Type B pancreatic cell (in vitro differentiated cells): ENCODE data around the gene SNAP47. TPM values are rescaled to one million over a fixed set of nuclear protein-coding genes. Genes with fewer than 3 reads are reported as not detected.

Experiments
- DNase-seq: peaks from one replicate; pipeline ENCODE4 v3.0.0; 2021; ENCODE audit warnings: mixed read lengths; ENCODE audit not compliant: unreplicated experiment; ENCODE audit errors: extremely low spot score
- H3K27ac Mint-ChIP-seq: 2 replicates; pipeline ENCODE4 v1.8.0; 2021; ENCODE audit warnings: mild to moderate bottlenecking, mixed read lengths
- H3K27me3 Mint-ChIP-seq: 2 replicates; pipeline ENCODE4 v1.8.0; 2021; ENCODE audit warnings: mixed read lengths
- H3K36me3 Mint-ChIP-seq: 2 replicates; pipeline ENCODE4 v1.8.0; 2021; ENCODE audit warnings: mixed read lengths
- H3K4me1 Mint-ChIP-seq: one replicate; pipeline ENCODE4 v1.8.0; 2021; ENCODE audit warnings: mixed read lengths; ENCODE audit not compliant: unreplicated experiment
- H3K4me3 Mint-ChIP-seq: 2 replicates; pipeline ENCODE4 v1.8.0; 2021; ENCODE audit warnings: mild to moderate bottlenecking, mixed read lengths
- H3K9me3 Mint-ChIP-seq: 2 replicates; pipeline ENCODE4 v1.8.0; 2021; ENCODE audit warnings: mixed read lengths
- CTCF ChIP-seq: fragments of 200-600 bp; sonication (generic); conservative IDR thresholded peaks from 2 replicates; pipeline ENCODE4 v1.5.0; 2021; ENCODE audit warnings: antibody characterized with exemption, mild to moderate bottlenecking
- total RNA-seq: library from RNA; stranded (reverse); gene quantifications from 2 replicates; pipeline ENCODE4 v1.2.1, GENCODE V29; 2021; ENCODE audit warnings: low replicate concordance

SNAP47 gene
- total RNA-seq, 1 donor from 2014 or later, result 46.2 TPM

GRCh38 chr1:227790034-227790400 lies 54.8 kb downstream of the SNAP47 start:
- no peak for DNase-seq
- Mint-ChIP-seq H3K9me3 (no peaks in the 10 kb centered on the region), H3K27ac (peak overlapping the region; percentile 56), H3K27me3 (peaks cover 7% of the 10 kb centered on the region), H3K4me1 (peaks cover 12% of the 10 kb centered on the region), H3K4me3 (no peak overlapping the region), H3K36me3 (no peaks in the 10 kb centered on the region)
- no peak for TF ChIP-seq CTCF

GRCh38 chr1:227790868-227791267 lies 55.6 kb downstream of the SNAP47 start:
- Mint-ChIP-seq H3K9me3 (no peaks in the 10 kb centered on the region), H3K36me3 (no peaks in the 10 kb centered on the region), H3K4me3 (no peak overlapping the region), H3K27me3 (peaks cover 7% of the 10 kb centered on the region), H3K4me1 (peaks cover 12% of the 10 kb centered on the region), H3K27ac (peak overlapping the region; percentile 70)
- no peak for DNase-seq
- no peak for TF ChIP-seq CTCF

- DNase-seq, result no peak
- peaks cover 3% of the 10 kb centered on the region for H3K27me3 Mint-ChIP-seq
- H3K36me3 Mint-ChIP-seq, result no peaks in the 10 kb centered on the region
- H3K9me3 Mint-ChIP-seq, result no peaks in the 10 kb centered on the region
- TF ChIP-seq CTCF, result no peak
- H3K4me1 Mint-ChIP-seq, result peaks cover 12% of the 10 kb centered on the region
- H3K27ac Mint-ChIP-seq, result no peak overlapping the region
- peak overlapping the region; percentile 5 for H3K4me3 Mint-ChIP-seq
These were observed 56.3 kb downstream of the SNAP47 start for GRCh38 chr1:227791425-227792143.

GRCh38 chr1:227792216-227793078 lies 57.2 kb downstream of the SNAP47 start:
- Mint-ChIP-seq H3K4me3 (no peak overlapping the region), H3K36me3 (no peaks in the 10 kb centered on the region), H3K27me3 (no peaks in the 10 kb centered on the region), H3K4me1 (peaks cover 12% of the 10 kb centered on the region), H3K9me3 (no peaks in the 10 kb centered on the region), H3K27ac (no peak overlapping the region)
- TF ChIP-seq CTCF, result peak; percentile 16
- DNase-seq, result peak; percentile 60

- Mint-ChIP-seq H3K9me3 (no peaks in the 10 kb centered on the region), H3K36me3 (no peaks in the 10 kb centered on the region), H3K4me3 (no peak overlapping the region), H3K27ac (no peak overlapping the region), H3K27me3 (peaks cover under 1% of the 10 kb centered on the region), H3K4me1 (peaks cover 12% of the 10 kb centered on the region)
- no peak for TF ChIP-seq CTCF
- peak; percentile 64 for DNase-seq
These were observed 58.1 kb downstream of the SNAP47 start for GRCh38 chr1:227793079-227793947.
